ENCODE results near the gene SLC25A1.

DNA sequence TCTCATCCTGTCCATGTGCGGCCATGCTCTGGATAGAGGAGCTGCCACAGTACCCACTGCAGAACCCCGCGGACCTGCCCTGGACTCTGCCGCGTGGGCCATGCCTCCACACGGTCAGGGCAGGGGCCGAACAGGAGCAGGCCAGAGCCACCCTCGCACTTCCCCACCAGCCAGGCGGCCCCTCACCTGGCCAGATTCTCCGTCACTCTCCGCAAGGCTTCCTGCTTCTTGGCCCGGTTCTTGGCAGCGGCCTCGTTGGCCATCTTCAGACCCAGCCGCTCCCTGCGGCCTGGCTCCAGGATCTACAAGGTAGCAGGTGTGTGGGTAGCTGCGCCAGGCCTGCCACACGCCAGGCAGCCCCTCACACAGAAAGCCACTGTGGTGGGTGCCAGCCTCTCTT, 43.7 kb downstream of the SLC25A1 start:
- no peak for TF ChIP-seq POLR2AphosphoS5 (IDR thresholded peaks at IDR 0.05; ENCODE audit: low read depth, low read length)
- no peak for TF ChIP-seq POLR2A (IDR thresholded peaks at IDR 0.05; ENCODE audit: low read depth, low read length)

Data from GM12892 (cell line).